T-helper 17 cell (primary cell): ENCODE data around the gene ZFP62. TPM values are rescaled to one million over a fixed set of nuclear protein-coding genes. Genes with fewer than 3 reads are reported as not detected.

Source experiments
- ATAC-seq: fragments of 150-1000 bp; cut with Tn5 transposase; 2 replicates; pipeline ENCODE4 v1.10.0; 2021; ENCODE audit warnings: mild to moderate bottlenecking, moderate library complexity
- DNase-seq, 3 donors: peaks; one replicate each; pipeline versions ENCODE4 v3.0.0 to v3.0.0-alpha.2; 2020 to 2021
- H3K9me3 ChIP-seq: one replicate; pipeline ENCODE4 v1.7.0; 2013; ENCODE audit warnings: low read length, mild to moderate bottlenecking; ENCODE audit not compliant: control insufficient read depth, poor library complexity, severe bottlenecking
- H3K27ac Mint-ChIP-seq: one replicate; pipeline ENCODE4 v1.8.0; 2022; ENCODE audit warnings: mild to moderate bottlenecking, moderate library complexity, mixed read lengths
- H3K27me3 Mint-ChIP-seq: one replicate; pipeline ENCODE4 v1.8.0; 2022; ENCODE audit warnings: mixed read lengths
- H3K36me3 Mint-ChIP-seq: one replicate; pipeline ENCODE4 v1.8.0; 2022; ENCODE audit warnings: low read depth, mixed read lengths
- H3K4me1 Mint-ChIP-seq: one replicate; pipeline ENCODE4 v1.8.0; 2022; ENCODE audit warnings: mild to moderate bottlenecking, mixed read lengths
- H3K4me3 Mint-ChIP-seq: one replicate; pipeline ENCODE4 v1.8.0; 2022; ENCODE audit warnings: mild to moderate bottlenecking, moderate library complexity, mixed read lengths
- total RNA-seq, 4 donors: library from RNA in 2 of 4; stranded (reverse) in 2 of 4; gene quantifications; one replicate each; pipeline ENCODE4 v1.2.3 and lab custom pipeline; 2022 to 2026

ZFP62 gene
- total RNA-seq, 2 donors from 2014 or later = 18.9 to 23.5 TPM

GRCh38 chr5:180875860-180876426, 14.9 kb upstream of the ZFP62 start:
- ATAC-seq = no peak
- no peaks in the 10 kb centered on the region for H3K9me3 ChIP-seq
- DNase-seq = no peak
- H3K27me3 Mint-ChIP-seq = no peaks in the 10 kb centered on the region
- no peak overlapping the region for H3K4me3 Mint-ChIP-seq
- H3K27ac Mint-ChIP-seq = no peak overlapping the region
- H3K36me3 Mint-ChIP-seq = no peaks in the 10 kb centered on the region
- no peaks in the 10 kb centered on the region for H3K4me1 Mint-ChIP-seq

- peaks cover 3% of the 10 kb centered on the region for H3K27me3 Mint-ChIP-seq
- H3K4me3 Mint-ChIP-seq = no peak overlapping the region
- no peaks in the 10 kb centered on the region for H3K36me3 Mint-ChIP-seq
- H3K27ac Mint-ChIP-seq = no peak overlapping the region
- no peaks in the 10 kb centered on the region for H3K4me1 Mint-ChIP-seq
- ATAC-seq (no peak), DNase-seq (no peak)
- H3K9me3 ChIP-seq = no peaks in the 10 kb centered on the region
Observed at GRCh38 chr5:180874804-180875582, 13.9 kb upstream of the ZFP62 start.

- H3K4me1 Mint-ChIP-seq = peaks cover 2% of the 10 kb centered on the region
- no peak overlapping the region for H3K4me3 Mint-ChIP-seq
- peak in 1 of 3 donors; percentile 18 for DNase-seq
Observed at GRCh38 chr5:180873615-180874520, 12.8 kb upstream of the ZFP62 start.

GRCh38 chr5:180872419-180872818, 11.3 kb upstream of the ZFP62 start:
- Mint-ChIP-seq H3K27ac (peak overlapping the region; percentile 67), H3K27me3 (peaks cover 16% of the 10 kb centered on the region), H3K36me3 (no peaks in the 10 kb centered on the region), H3K4me3 (no peak overlapping the region), H3K4me1 (peaks cover 4% of the 10 kb centered on the region)
- ATAC-seq = no peak
- no peak for DNase-seq
- H3K9me3 ChIP-seq = no peaks in the 10 kb centered on the region

More at GRCh38 chr5:180873615-180874520, 12.8 kb upstream of the ZFP62 start:
- Mint-ChIP-seq H3K27ac (peak overlapping the region; percentile 67), H3K27me3 (peaks cover 8% of the 10 kb centered on the region), H3K36me3 (no peaks in the 10 kb centered on the region)
- H3K9me3 ChIP-seq = no peaks in the 10 kb centered on the region
- peak; percentile 90 for ATAC-seq

GRCh38 chr5:180870276-180871068, 9.4 kb upstream of the ZFP62 start:
- H3K27ac Mint-ChIP-seq = no peak overlapping the region
- no peak for DNase-seq
- H3K36me3 Mint-ChIP-seq = no peaks in the 10 kb centered on the region
- H3K4me3 Mint-ChIP-seq = no peak overlapping the region
- no peak for ATAC-seq
- peaks cover 4% of the 10 kb centered on the region for H3K4me1 Mint-ChIP-seq
- no peaks in the 10 kb centered on the region for H3K9me3 ChIP-seq
- peaks cover 35% of the 10 kb centered on the region for H3K27me3 Mint-ChIP-seq

GRCh38 chr5:180869587-180869986, 8.5 kb upstream of the ZFP62 start:
- H3K9me3 ChIP-seq = no peaks in the 10 kb centered on the region
- H3K27ac Mint-ChIP-seq = no peak overlapping the region
- ATAC-seq = no peak
- H3K4me1 Mint-ChIP-seq = peaks cover 4% of the 10 kb centered on the region
- no peak for DNase-seq
- no peak overlapping the region for H3K4me3 Mint-ChIP-seq
- H3K36me3 Mint-ChIP-seq = no peaks in the 10 kb centered on the region
- H3K27me3 Mint-ChIP-seq = peaks cover 35% of the 10 kb centered on the region

GRCh38 chr5:180868960-180869359, 7.9 kb upstream of the ZFP62 start:
- H3K9me3 ChIP-seq = no peaks in the 10 kb centered on the region
- Mint-ChIP-seq H3K4me3 (no peak overlapping the region), H3K27me3 (peaks cover 35% of the 10 kb centered on the region), H3K27ac (no peak overlapping the region), H3K4me1 (peaks cover 4% of the 10 kb centered on the region), H3K36me3 (no peaks in the 10 kb centered on the region)
- ATAC-seq (peak; percentile 29), DNase-seq (peak; percentile 28 to 52 (median 35))

GRCh38 chr5:180866985-180867384, 5.9 kb upstream of the ZFP62 start:
- no peak overlapping the region for H3K27ac Mint-ChIP-seq
- no peak for ATAC-seq
- H3K27me3 Mint-ChIP-seq = peaks cover 35% of the 10 kb centered on the region
- H3K9me3 ChIP-seq = no peaks in the 10 kb centered on the region
- no peak overlapping the region for H3K4me3 Mint-ChIP-seq
- H3K36me3 Mint-ChIP-seq = no peaks in the 10 kb centered on the region
- H3K4me1 Mint-ChIP-seq = peaks cover 4% of the 10 kb centered on the region
- no peak for DNase-seq

GRCh38 chr5:180865981-180866695, 5.1 kb upstream of the ZFP62 start:
- DNase-seq (no peak), ATAC-seq (no peak)
- Mint-ChIP-seq H3K36me3 (no peaks in the 10 kb centered on the region), H3K27me3 (peaks cover 35% of the 10 kb centered on the region), H3K27ac (no peak overlapping the region), H3K4me1 (peaks cover 4% of the 10 kb centered on the region), H3K4me3 (no peak overlapping the region)
- H3K9me3 ChIP-seq = no peaks in the 10 kb centered on the region

- ATAC-seq (no peak), DNase-seq (no peak)
- peaks cover 19% of the 10 kb centered on the region for H3K27me3 Mint-ChIP-seq
- H3K27ac Mint-ChIP-seq = no peak overlapping the region
- H3K4me1 Mint-ChIP-seq = peaks cover 15% of the 10 kb centered on the region
- no peak overlapping the region for H3K4me3 Mint-ChIP-seq
- peaks cover 2% of the 10 kb centered on the region for H3K36me3 Mint-ChIP-seq
- H3K9me3 ChIP-seq = no peaks in the 10 kb centered on the region
Observed at GRCh38 chr5:180862645-180863044, 1.6 kb upstream of the ZFP62 start.

- no peaks in the 10 kb centered on the region for H3K9me3 ChIP-seq
- Mint-ChIP-seq H3K27ac (peak overlapping the region; percentile 77), H3K4me1 (peaks cover 19% of the 10 kb centered on the region), H3K27me3 (no peaks in the 10 kb centered on the region), H3K4me3 (peak overlapping the region; percentile 91), H3K36me3 (peaks cover 8% of the 10 kb centered on the region)
- DNase-seq = peak in 2 of 3 donors; percentile 22 to 37
- ATAC-seq = peak; percentile 80
Observed at GRCh38 chr5:180860273-180860886, 696 bp downstream of the ZFP62 start.

- Mint-ChIP-seq H3K27me3 (no peaks in the 10 kb centered on the region), H3K4me3 (no peak overlapping the region), H3K27ac (peak overlapping the region; percentile 41), H3K36me3 (peaks cover 16% of the 10 kb centered on the region), H3K4me1 (peaks cover 27% of the 10 kb centered on the region)
- ATAC-seq (no peak), DNase-seq (no peak)
- H3K9me3 ChIP-seq = no peaks in the 10 kb centered on the region
Observed at GRCh38 chr5:180858586-180858985, 2.5 kb downstream of the ZFP62 start.
